ENCODE data around the gene PIK3R6. TPM values are rescaled to one million over a fixed set of nuclear protein-coding genes. Genes with fewer than 3 reads are reported as not detected.

Gene PIK3R6
- total and polyA plus RNA-seq, 8 donors, result 0.16 to 1.1 (median 0.23) TPM; not detected in 2

DNA sequence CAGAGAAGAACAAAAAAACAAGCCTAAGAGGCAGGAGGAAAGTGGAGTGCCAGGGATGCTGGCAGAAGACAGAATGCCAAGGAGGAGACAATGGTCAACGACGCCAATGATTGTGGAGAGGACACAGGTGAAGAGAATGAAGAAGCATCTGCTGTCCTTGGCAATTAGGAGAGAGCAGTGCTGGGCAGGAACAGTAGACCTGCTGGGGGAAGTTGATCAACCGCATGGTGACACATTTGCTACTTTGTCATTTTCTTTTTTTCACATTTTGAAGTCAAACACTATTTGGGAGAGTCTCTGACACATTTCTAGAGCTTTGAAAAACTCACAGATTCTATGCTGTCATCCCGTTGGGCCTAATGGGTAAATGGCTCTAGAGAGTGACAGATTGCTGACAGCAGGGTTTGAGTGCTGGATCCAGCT lies 1.1 kb upstream of the PIK3R6 start:
- Histone ChIP-seq H3K27me3 (no peaks in the 10 kb centered on the region), H3K9me3 (no peaks in the 10 kb centered on the region), H3K4me1 (no peaks in the 10 kb centered on the region), H3K27ac (no peak overlapping the region), H3K4me3 (no peak overlapping the region), H3K36me3 (no peaks in the 10 kb centered on the region)
- 63 to 78% methylated on average over 4 of the region's 4 CpGs for WGBS, 2 donors
- FAIRE-seq (no peak), ATAC-seq (no peak), DNase-seq (no peak)
- intact Hi-C loops (cut with DNase I), result no loop called here
- TF ChIP-seq, protein P1, sequence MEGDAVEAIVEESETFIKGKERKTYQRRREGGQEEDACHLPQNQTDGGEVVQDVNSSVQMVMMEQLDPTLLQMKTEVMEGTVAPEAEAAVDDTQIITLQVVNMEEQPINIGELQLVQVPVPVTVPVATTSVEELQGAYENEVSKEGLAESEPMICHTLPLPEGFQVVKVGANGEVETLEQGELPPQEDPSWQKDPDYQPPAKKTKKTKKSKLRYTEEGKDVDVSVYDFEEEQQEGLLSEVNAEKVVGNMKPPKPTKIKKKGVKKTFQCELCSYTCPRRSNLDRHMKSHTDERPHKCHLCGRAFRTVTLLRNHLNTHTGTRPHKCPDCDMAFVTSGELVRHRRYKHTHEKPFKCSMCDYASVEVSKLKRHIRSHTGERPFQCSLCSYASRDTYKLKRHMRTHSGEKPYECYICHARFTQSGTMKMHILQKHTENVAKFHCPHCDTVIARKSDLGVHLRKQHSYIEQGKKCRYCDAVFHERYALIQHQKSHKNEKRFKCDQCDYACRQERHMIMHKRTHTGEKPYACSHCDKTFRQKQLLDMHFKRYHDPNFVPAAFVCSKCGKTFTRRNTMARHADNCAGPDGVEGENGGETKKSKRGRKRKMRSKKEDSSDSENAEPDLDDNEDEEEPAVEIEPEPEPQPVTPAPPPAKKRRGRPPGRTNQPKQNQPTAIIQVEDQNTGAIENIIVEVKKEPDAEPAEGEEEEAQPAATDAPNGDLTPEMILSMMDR (IDR thresholded peaks at IDR 0.05), result no peak

DNA sequence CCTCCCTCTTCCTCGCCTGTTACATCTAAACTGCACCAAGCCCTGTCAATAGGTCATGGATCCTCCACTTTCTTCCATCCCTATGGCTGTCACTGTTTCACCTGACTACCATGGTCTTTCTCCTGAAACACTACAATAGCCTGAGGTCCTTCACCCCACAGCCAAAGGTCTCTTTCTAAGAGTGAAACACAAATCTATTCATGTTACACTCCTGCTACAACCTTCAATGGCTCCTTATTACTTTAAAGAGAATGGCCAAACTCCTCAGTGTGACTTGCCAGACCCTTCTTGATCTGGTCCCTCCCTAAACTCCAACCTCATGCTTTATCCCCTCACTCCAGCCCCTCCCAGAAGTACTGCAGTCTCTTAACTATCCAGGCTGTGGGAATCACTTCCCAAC lies 618 bp upstream of the PIK3R6 start:
- Histone ChIP-seq H3K4me1 (no peaks in the 10 kb centered on the region), H3K9me3 (no peaks in the 10 kb centered on the region), H3K27ac (no peak overlapping the region), H3K27me3 (no peaks in the 10 kb centered on the region), H3K36me3 (no peaks in the 10 kb centered on the region), H3K4me3 (no peak overlapping the region)
- ATAC-seq (no peak), FAIRE-seq (no peak), DNase-seq (no peak)
- intact Hi-C loops (cut with DNase I), result no loop called here
- WGBS, 2 donors, result 71 to 94% methylated on average over 1 of the region's 1 CpG
- TF ChIP-seq, protein P1 (IDR thresholded peaks at IDR 0.05), result no peak

DNA sequence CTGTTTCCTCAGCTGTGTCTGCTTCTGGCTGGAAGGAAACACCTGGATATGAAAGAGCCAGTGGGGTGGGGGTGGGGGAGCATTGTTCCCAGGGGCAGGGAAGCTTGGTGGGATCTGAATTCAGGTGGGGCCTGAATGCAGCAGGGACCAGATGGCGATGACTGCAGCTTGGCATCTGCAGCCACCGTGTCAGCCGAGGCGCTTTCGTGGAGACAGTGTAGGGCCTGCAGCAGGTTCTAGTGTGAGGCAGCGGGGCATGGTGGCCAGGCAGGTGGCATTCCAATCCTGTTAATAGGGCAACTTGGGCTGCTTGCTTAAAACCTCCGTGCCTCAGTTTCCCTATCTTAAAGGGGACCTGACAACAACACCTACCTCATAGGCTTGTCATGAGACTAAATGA lies 1.7 kb downstream of the PIK3R6 start:
- H3K9me3 ChIP-seq, result no peaks in the 10 kb centered on the region
- H3K4me3 ChIP-seq, result no peak overlapping the region
- intact Hi-C loops (cut with DNase I), result no loop called here
- ATAC-seq (no peak), DNase-seq (no peak), FAIRE-seq (no peak)
- no peaks in the 10 kb centered on the region for H3K27me3 ChIP-seq
- H3K36me3 ChIP-seq, result no peaks in the 10 kb centered on the region
- H3K27ac ChIP-seq, result no peak overlapping the region
- no peaks in the 10 kb centered on the region for H3K4me1 ChIP-seq
- 78 to 83% methylated on average over 7 of the region's 7 CpGs for WGBS, 2 donors
- TF ChIP-seq, protein P1 (IDR thresholded peaks at IDR 0.05), result no peak

DNA sequence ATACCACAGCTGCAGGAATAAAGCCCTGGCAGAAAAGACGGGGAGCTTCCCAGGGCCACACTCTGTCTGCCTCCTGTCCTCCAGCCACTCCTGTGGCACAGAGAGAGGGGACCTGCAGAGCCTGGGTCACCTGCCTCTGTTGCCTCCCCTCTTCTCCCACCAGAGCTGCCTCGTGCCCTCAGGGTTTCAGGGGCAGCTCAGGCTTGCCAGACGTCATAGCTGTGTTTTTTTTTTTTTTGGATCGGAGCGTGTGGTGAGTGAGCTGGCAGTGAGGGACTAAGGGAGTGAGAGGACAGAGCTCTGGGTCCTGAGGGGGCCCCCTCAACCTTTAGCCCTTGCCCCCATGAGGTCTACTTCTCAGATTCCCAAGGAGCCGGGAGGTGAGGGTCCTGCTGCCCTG lies 2.1 kb downstream of the PIK3R6 start:
- H3K4me1 ChIP-seq, result no peaks in the 10 kb centered on the region
- WGBS, 2 donors, result 45 to 48% methylated on average over 6 of the region's 6 CpGs
- H3K4me3 ChIP-seq, result no peak overlapping the region
- DNase-seq (no peak), FAIRE-seq (no peak), ATAC-seq (no peak)
- intact Hi-C loops (cut with DNase I), result no loop called here
- H3K27me3 ChIP-seq, result no peaks in the 10 kb centered on the region
- H3K9me3 ChIP-seq, result no peaks in the 10 kb centered on the region
- TF ChIP-seq, protein P1 (IDR thresholded peaks at IDR 0.05), result no peak
- H3K36me3 ChIP-seq, result no peaks in the 10 kb centered on the region
- H3K27ac ChIP-seq, result no peak overlapping the region

DNA sequence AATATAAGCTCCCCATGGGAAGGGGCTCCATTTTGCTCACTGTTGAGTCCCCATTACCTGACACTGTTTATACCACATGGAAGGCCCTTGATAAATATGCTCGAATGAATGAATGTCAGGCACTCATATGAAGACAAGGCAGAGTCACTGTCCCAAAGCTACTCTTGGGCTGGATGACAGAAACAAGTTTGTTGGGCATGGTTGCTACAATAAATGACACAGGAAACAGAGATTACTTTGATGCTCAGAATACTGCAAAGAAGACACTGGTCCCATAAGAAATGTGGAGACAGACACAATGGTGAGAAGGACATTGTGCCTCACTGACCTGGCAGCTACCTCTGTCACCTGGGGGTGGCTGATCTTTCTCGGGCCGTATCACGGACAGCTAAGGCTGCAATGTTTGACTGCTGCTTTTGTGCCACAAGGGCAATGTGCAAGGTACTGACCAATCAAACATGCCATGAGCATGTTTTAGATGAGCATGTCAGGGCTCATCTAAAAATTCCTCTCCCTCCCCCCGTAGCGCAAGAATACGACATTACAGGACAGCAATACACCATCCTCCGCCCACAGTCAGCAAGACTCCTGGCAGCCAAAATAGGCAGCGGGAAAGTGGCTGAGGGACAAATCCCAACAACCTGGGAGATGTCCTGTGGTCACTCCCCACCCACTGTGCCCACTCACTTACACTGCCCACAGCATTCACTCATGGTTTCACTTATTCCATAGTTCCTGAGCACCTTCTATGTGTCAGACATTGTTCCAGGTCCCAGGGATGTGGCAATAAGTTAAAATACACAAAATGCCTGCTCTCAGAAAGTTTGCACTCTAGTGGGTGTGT lies 5.0 kb downstream of the PIK3R6 start:
- TF ChIP-seq, protein P1 (IDR thresholded peaks at IDR 0.05), result no peak
- H3K27ac ChIP-seq, result no peak overlapping the region
- no peaks in the 10 kb centered on the region for H3K27me3 ChIP-seq
- FAIRE-seq, result no peak
- H3K4me3 ChIP-seq, result no peak overlapping the region
- 59 to 71% methylated on average over 9 of the region's 9 CpGs for whole genome bisulfite sequencing, 2 donors
- DNase-seq, result no peak
- no peaks in the 10 kb centered on the region for H3K36me3 ChIP-seq
- no peak for ATAC-seq
- H3K9me3 ChIP-seq, result no peaks in the 10 kb centered on the region
- intact Hi-C loops (cut with DNase I), result no loop called here
- H3K4me1 ChIP-seq, result no peaks in the 10 kb centered on the region

Measured in pancreas (tissue), 10 donors.